GM12878 (cell line): ENCODE results near the gene CACNA2D1. TPM values are rescaled to one million over a fixed set of nuclear protein-coding genes. Genes with fewer than 3 reads are reported as not detected.

Source experiments
- ATAC-seq: fragments of 200-7000 bp; cut with Tn5 transposase; 3 replicates; pipeline ENCODE4 v1.9.1; 2020; ENCODE audit warnings: mild to moderate bottlenecking, moderate library complexity
- BruUV-seq: library from RNA; stranded (reverse); fragments of 400-500 nt; replicated peaks from 2 replicates; lab custom pipeline; 2021; lab: Mats Ljungman, UMichigan
- CTCF ChIA-PET: fragments of 300-600 bp; sonication (Branson Sonifier 250); formaldehyde crosslinking; extraction: SDS; loops from one replicate; lab custom pipeline; 2021; ENCODE audit warnings: inconsistent platforms; lab: Yijun Ruan, JAX
- POLR2A ChIA-PET: fragments of 350-600 bp; formaldehyde crosslinking; extraction: SDS; loops from one replicate; lab custom pipeline; 2021; ENCODE audit warnings: inconsistent platforms; lab: Charles Lee
- RAD21 ChIA-PET: fragments of 300-600 bp; sonication (Branson Sonifier 250); formaldehyde crosslinking; loops from one replicate; lab custom pipeline; 2023; ENCODE audit warnings: antibody characterized with exemption; ENCODE audit not compliant: unreplicated experiment; lab: Charles Lee
- SMC1A ChIA-PET: fragments of 300-600 bp; sonication (Branson Sonifier 250); formaldehyde crosslinking; loops from one replicate; lab custom pipeline; 2023; ENCODE audit not compliant: unreplicated experiment, uncharacterized antibody; lab: Charles Lee
- DNase-seq: peaks from one replicate; pipeline ENCODE4 v3.0.0-alpha.2; 2011; ENCODE audit warnings: low read depth, low spot score
- FAIRE-seq: peaks from 3 replicates; lab custom pipeline; 2011; peaks lifted over from hg19 to GRCh38; lab: Jason Lieb, UNC
- H2AFZ ChIP-seq: 2 replicates; pipeline ENCODE4 v1.6.0; 2011; ENCODE audit warnings: low read depth, low read length, control low read depth; ENCODE audit not compliant: control insufficient read depth
- H3K27ac ChIP-seq: 2 replicates; pipeline ENCODE4 v1.5.1; 2011; ENCODE audit warnings: control low read depth; ENCODE audit not compliant: control insufficient read depth, insufficient read depth
- H3K27me3 ChIP-seq, 2 experiments: replicated peaks in 1 of 2; 2 replicates each; pipeline versions ENCODE4 v1.6.0 to v1.6.1; 2011; ENCODE audit warnings: low read length in 1 of 2; ENCODE audit not compliant: control insufficient read depth in 2 of 2, insufficient read depth in 2 of 2
- H3K36me3 ChIP-seq, 2 experiments: 2 replicates each; pipeline ENCODE4 v1.5.1; 2011; ENCODE audit warnings: low read length in 1 of 2; ENCODE audit not compliant: control insufficient read depth in 2 of 2, insufficient read depth in 2 of 2
- H3K4me1 ChIP-seq: 2 replicates; pipeline ENCODE4 v1.6.1; 2011; ENCODE audit warnings: mild to moderate bottlenecking, low read length, moderate library complexity, mixed read lengths; ENCODE audit not compliant: control insufficient read depth, insufficient read depth
- H3K4me2 ChIP-seq: 2 replicates; pipeline ENCODE4 v1.6.0; 2011; ENCODE audit warnings: control low read depth; ENCODE audit not compliant: control insufficient read depth, insufficient read depth
- H3K4me3 ChIP-seq: fragments of 200-600 bp; sonication (generic); 2 replicates; pipeline ENCODE4 v1.5.1; 2016
- H3K79me2 ChIP-seq: 2 replicates; pipeline ENCODE4 v1.6.0; 2011; ENCODE audit warnings: low read length; ENCODE audit not compliant: control insufficient read depth, insufficient read depth
- H3K9ac ChIP-seq: 2 replicates; pipeline ENCODE4 v1.8.0; 2011; ENCODE audit warnings: low read length, control low read depth, mixed read lengths; ENCODE audit not compliant: control insufficient read depth, insufficient read depth
- H3K9me3 ChIP-seq: replicated peaks from 3 replicates; pipeline ENCODE4 v1.5.1; 2011; ENCODE audit warnings: mild to moderate bottlenecking, low read length; ENCODE audit not compliant: control insufficient read depth, insufficient read depth
- H4K20me1 ChIP-seq: 2 replicates; pipeline ENCODE4 v1.6.0; 2011; ENCODE audit not compliant: control insufficient read depth, insufficient read depth
- USF2 ChIP-seq: IDR thresholded peaks from 2 replicates; pipeline ENCODE4 v1.6.1; 2011; ENCODE audit warnings: low read depth, low read length, improper control_type of control experiment, borderline replicate concordance
- WGBS: methylation state at CpG from one replicate; pipeline ENCODE4 v1.1.6; 2016; ENCODE audit warnings: low lambda C conversion rate; ENCODE audit not compliant: insufficient replicate concordance, insufficient coverage; ENCODE audit errors: missing lambda C conversion rate; 5-methylcytosine and 5-hydroxymethylcytosine counted together
- in situ Hi-C: fragments of 300-500 bp; cut with MboI; formaldehyde crosslinking; loops from 9 replicates; pipeline ENCODE4 v1.14.3; 2018; ENCODE audit warnings: mixed read lengths
- intact Hi-C: fragments of 100-400 bp; cut with micrococcal nuclease; formaldehyde crosslinking; loops from one replicate; pipeline ENCODE4 v1.14.2; 2022; ENCODE audit not compliant: unreplicated experiment
- polyA plus RNA-seq, 11 experiments: library from polyadenylated mRNA; depleted of rRNA in 4 of 11; unstranded in 6 of 11; stranded (reverse) in 5 of 11; fragments of >200 nt; fragmentation: Nextera tagmentation in 4 of 11; fragmentation: Illumina TruSeq in 1 of 11; extraction: Ambion mirVana in 4 of 11; extraction: Trizol in 1 of 11; gene quantifications; 1 replicate in 1 of 11; 2 replicates in 10 of 11; pipeline versions ENCODE4 v1.2.1 to v1.2.3, GENCODE V29; 2011 to 2016; ENCODE audit warnings: inconsistent platforms in 2 of 11, missing spikeins in 2 of 11, low read depth in 1 of 11
- total RNA-seq, 4 experiments: library from RNA; depleted of rRNA in 3 of 4; stranded (reverse); fragments of >200 nt in 3 of 4; fragmentation: Illumina TruSeq in 1 of 4; extraction: Trizol in 1 of 4; gene quantifications; 2 replicates each; pipeline versions ENCODE4 v1.2.1 to v1.2.3, GENCODE V29; 2013 to 2021
- TF ChIP-seq, protein P1 (sequence below): IDR thresholded peaks from 2 replicates; pipeline ENCODE4 v1.6.1; 2012; ENCODE audit warnings: low read depth, low read length, improper control_type of control experiment
- TF ChIP-seq, protein P2 (sequence below), 3 experiments: IDR thresholded peaks in 2 of 3; conservative IDR thresholded peaks in 1 of 3; 2 replicates each; pipeline ENCODE4 v1.5.1; 2011; ENCODE audit warnings: low read depth in 3 of 3, low read length in 3 of 3, mild to moderate bottlenecking in 3 of 3, control low read depth in 2 of 3, moderate library complexity in 2 of 3, inconsistent platforms in 1 of 3, mixed read lengths in 1 of 3; ENCODE audit not compliant: control insufficient read depth in 2 of 3, insufficient read depth in 1 of 3; ENCODE audit errors: extremely low read depth in 1 of 3

CACNA2D1 gene
- total and polyA plus RNA-seq, 10 of the 15 experiments (the other 5 are each of a cell fraction or from before 2014, with no cell fraction given), result 0.14 to 14.8 (median 0.97) TPM

DNA sequence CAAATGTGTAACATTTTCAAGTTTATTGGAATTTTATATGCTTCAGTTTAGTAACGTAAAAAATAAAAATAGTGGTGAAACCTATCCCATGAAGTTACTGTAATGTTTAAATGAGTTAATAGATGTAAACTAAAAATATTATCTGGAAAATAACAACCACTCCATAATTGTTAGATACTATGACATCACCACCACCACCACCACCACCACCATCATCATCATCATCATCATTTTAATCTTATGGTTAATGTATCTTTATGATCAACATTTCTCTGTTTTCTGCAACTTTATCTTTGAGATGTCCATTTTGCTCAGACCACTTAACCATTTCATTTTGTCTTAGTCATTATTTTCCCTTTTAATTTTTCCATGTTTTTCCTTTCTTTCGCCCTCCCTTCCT lies 23.4 kb upstream of the CACNA2D1 start:
- TF ChIP-seq USF2, result no peak
- TF ChIP-seq, protein P1, sequence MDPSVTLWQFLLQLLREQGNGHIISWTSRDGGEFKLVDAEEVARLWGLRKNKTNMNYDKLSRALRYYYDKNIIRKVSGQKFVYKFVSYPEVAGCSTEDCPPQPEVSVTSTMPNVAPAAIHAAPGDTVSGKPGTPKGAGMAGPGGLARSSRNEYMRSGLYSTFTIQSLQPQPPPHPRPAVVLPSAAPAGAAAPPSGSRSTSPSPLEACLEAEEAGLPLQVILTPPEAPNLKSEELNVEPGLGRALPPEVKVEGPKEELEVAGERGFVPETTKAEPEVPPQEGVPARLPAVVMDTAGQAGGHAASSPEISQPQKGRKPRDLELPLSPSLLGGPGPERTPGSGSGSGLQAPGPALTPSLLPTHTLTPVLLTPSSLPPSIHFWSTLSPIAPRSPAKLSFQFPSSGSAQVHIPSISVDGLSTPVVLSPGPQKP, result no peak
- TF ChIP-seq, protein P2, sequence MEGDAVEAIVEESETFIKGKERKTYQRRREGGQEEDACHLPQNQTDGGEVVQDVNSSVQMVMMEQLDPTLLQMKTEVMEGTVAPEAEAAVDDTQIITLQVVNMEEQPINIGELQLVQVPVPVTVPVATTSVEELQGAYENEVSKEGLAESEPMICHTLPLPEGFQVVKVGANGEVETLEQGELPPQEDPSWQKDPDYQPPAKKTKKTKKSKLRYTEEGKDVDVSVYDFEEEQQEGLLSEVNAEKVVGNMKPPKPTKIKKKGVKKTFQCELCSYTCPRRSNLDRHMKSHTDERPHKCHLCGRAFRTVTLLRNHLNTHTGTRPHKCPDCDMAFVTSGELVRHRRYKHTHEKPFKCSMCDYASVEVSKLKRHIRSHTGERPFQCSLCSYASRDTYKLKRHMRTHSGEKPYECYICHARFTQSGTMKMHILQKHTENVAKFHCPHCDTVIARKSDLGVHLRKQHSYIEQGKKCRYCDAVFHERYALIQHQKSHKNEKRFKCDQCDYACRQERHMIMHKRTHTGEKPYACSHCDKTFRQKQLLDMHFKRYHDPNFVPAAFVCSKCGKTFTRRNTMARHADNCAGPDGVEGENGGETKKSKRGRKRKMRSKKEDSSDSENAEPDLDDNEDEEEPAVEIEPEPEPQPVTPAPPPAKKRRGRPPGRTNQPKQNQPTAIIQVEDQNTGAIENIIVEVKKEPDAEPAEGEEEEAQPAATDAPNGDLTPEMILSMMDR (IDR thresholded peaks at IDR 0.05 in 2 of 3, conservative IDR thresholded peaks at IDR 0.05 in 1 of 3; ENCODE audit: control insufficient read depth in 2 of 3, extremely low read depth in 1 of 3, insufficient read depth in 1 of 3, low read depth in 3 of 3, low read length in 3 of 3), result no peak
- FAIRE-seq (no peak), ATAC-seq (no peak), DNase-seq (no peak)
- no peaks in the 10 kb centered on the region for H4K20me1 ChIP-seq
- ChIA-PET CTCF (no interaction called here), SMC1A (interaction anchor here (0.9 to 1.4 kb wide), 3 partner anchors 9 to 12 kb away, joined by 4 read pairs; no protein-coding TSS in a partner anchor), POLR2A (no interaction called here), RAD21 (interaction anchor here (1.5 kb wide), 1 partner anchor 10 kb away, joined by 4 read pairs; no protein-coding TSS in a partner anchor)
- H3K36me3 ChIP-seq, result no peaks in the 10 kb centered on the region
- H3K27me3 ChIP-seq, result no peaks in the 10 kb centered on the region
- H3K4me1 ChIP-seq, result no peaks in the 10 kb centered on the region
- H3K9me3 ChIP-seq, result no peaks in the 10 kb centered on the region
- H2AFZ ChIP-seq, result no peak overlapping the region
- no peak overlapping the region for H3K27ac ChIP-seq
- in situ Hi-C loops (no loop called here), intact Hi-C loops (no loop called here)
- 2% methylated on average over 2 of the region's 2 CpGs for WGBS
- no peak overlapping the region for H3K9ac ChIP-seq
- H3K4me3 ChIP-seq, result no peak overlapping the region
- no TSS peak for BruUV-seq
- H3K4me2 ChIP-seq, result no peak overlapping the region
- no peaks in the 10 kb centered on the region for H3K79me2 ChIP-seq
